Stimulated activated CD4-positive, alpha-beta T cell treated with anti-CD3 and anti-CD28 coated beads, Interleukin-1b, Interleukin-23, amount 100 ng/mL, for 4 hours (primary cell): ENCODE data around the gene UBTF.

ENCODE experiments used
- DNase-seq, 2 donors: peaks; one replicate each; pipeline ENCODE4 v3.0.0-alpha.2; 2020; ENCODE audit warnings: low read depth in 2 of 2

The UBTF gene

GRCh38 chr17:44171931-44172455 lies 47.5 kb downstream of the UBTF start:
- DNase-seq: no peak

GRCh38 chr17:44170499-44171201 lies 48.8 kb downstream of the UBTF start, which contains the start of gene ASB16:
TSS of gene ASB16 (plus strand) at chr17:44170704. CDS start at chr17:44170790, 86 bp downstream.
- no peak for DNase-seq

- DNase-seq: no peak
These were observed 49.4 kb downstream of the UBTF start for GRCh38 chr17:44170135-44170498.

GRCh38 chr17:44167181-44167861 lies 52.2 kb downstream of the UBTF start:
- DNase-seq: no peak

- DNase-seq: no peak
These were observed 55.0 kb downstream of the UBTF start for GRCh38 chr17:44164476-44164875.

- DNase-seq: no peak
These were observed 59.8 kb downstream of the UBTF start for GRCh38 chr17:44159519-44160210.

GRCh38 chr17:44155488-44155887 lies 64.0 kb downstream of the UBTF start:
- no peak for DNase-seq
